ENCODE data around the gene INPP4A.

Gene INPP4A

GRCh38 chr2:98548920-98549818 is 104.5 kb downstream of the INPP4A start:
- no peak for DNase-seq

- no peak for DNase-seq
Measured at GRCh38 chr2:98550165-98550564, 105.5 kb downstream of the INPP4A start.

- DNase-seq: no peak
Measured at GRCh38 chr2:98551316-98551715, 106.7 kb downstream of the INPP4A start.

- no peak for DNase-seq
Measured at GRCh38 chr2:98552499-98553179, 108.0 kb downstream of the INPP4A start.

GRCh38 chr2:98554116-98554861 is 109.6 kb downstream of the INPP4A start:
- DNase-seq: no peak

GRCh38 chr2:98555696-98556095 is 111.0 kb downstream of the INPP4A start:
- DNase-seq: no peak

GRCh38 chr2:98556344-98557033 is 111.8 kb downstream of the INPP4A start:
- DNase-seq: no peak

GRCh38 chr2:98558852-98559530 is 114.3 kb downstream of the INPP4A start:
- DNase-seq: no peak

- DNase-seq: no peak
Measured at GRCh38 chr2:98559581-98559980, 114.9 kb downstream of the INPP4A start.

GRCh38 chr2:98560256-98560771 is 115.7 kb downstream of the INPP4A start:
- no peak for DNase-seq

- DNase-seq: no peak
Measured at GRCh38 chr2:98561018-98561417, 116.4 kb downstream of the INPP4A start.

- no peak for DNase-seq
Measured at GRCh38 chr2:98561902-98562695, 117.4 kb downstream of the INPP4A start.

GRCh38 chr2:98563394-98563793 is 118.7 kb downstream of the INPP4A start:
- DNase-seq: no peak

GRCh38 chr2:98564541-98565132 is 120.0 kb downstream of the INPP4A start:
- DNase-seq: no peak

GRCh38 chr2:98565286-98565860 is 120.7 kb downstream of the INPP4A start:
- DNase-seq: no peak

- no peak for DNase-seq
Measured at GRCh38 chr2:98565941-98566340, 121.3 kb downstream of the INPP4A start.

GRCh38 chr2:98568161-98568956 is 123.7 kb downstream of the INPP4A start:
- no peak for DNase-seq

GRCh38 chr2:98569197-98569793 is 124.6 kb downstream of the INPP4A start:
- no peak for DNase-seq

GRCh38 chr2:98569915-98570314 is 125.3 kb downstream of the INPP4A start:
- no peak for DNase-seq

Measured in NCI-H774 (cell line).